Amniotic stem cell (primary cell): Measurements from ENCODE around the gene HELZ.
"Not testable (repeated sequence)": the region's sequence is repeated elsewhere in the genome, so short reads cannot be mapped to it uniquely, and the experiment has no call there.

Experiments used
- DNase-seq: peaks from one replicate; lab custom pipeline; 2025; lab: John Stamatoyannopoulos, UW

Gene HELZ

DNA sequence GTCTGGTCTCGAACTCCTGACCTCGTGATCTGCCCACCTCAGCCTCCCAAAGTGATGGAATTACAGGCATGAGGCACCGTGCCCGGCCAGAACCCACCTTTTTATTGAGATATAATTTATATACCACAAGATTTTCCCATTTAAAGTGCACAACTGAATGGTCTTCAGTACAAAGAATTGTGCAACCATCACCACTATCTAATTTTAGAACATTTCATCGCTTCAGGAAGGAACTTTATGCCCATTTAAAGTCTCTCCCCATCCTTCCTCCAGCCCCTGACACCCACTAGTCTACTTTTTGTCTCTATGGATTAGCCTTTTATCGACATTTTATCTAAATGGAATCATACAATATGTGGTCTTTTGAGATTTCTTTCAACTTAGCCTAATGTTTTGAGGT lies 25.4 kb upstream of the HELZ start:
- no peak for DNase-seq

DNA sequence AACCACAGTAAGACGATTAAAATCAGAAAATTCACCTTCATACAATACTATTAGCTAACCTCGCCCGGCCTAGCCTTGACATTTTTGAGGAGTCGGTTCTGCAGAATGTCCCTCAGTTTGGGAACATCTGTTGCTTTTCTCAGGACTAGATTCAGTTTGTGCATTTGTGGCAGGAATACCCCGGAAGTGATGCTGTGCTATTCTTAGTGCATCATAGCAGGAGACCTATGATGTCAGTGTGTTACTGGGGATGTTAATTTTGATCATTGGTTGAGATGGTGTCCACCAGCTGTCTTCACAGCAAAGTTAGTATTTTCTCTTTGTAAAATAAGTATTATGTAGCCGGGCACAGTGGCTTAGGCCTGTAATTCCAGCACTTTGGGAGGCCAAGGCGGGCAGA lies 21.5 kb upstream of the HELZ start:
- no peak for DNase-seq

DNA sequence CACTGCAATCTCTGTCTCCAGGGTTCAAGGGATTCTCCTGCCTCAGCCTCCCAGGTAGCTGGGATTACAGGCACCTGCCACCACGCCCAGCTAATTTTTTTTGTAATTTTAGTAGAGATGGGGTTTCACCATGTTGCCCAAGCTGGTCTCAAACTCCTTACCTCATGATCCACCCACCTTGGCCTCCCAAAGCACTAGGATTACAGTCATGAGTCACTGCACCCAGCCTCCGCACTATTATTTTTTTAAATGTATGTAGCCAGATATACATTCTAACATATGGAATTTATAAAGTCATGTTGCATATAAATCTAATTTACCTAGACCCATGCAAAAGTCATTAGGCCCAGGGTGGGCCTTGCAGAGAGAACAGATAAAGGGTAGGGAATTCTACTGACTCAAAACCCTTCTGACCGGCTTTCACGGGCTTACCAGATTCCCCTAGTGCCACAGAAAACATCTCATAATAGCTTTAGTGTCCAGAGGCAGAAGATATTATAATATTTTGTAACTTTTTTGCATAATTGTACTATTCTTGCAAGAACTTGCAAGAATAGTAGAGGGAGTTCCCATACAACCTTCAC lies 20.5 kb upstream of the HELZ start:
- no peak for DNase-seq

DNA sequence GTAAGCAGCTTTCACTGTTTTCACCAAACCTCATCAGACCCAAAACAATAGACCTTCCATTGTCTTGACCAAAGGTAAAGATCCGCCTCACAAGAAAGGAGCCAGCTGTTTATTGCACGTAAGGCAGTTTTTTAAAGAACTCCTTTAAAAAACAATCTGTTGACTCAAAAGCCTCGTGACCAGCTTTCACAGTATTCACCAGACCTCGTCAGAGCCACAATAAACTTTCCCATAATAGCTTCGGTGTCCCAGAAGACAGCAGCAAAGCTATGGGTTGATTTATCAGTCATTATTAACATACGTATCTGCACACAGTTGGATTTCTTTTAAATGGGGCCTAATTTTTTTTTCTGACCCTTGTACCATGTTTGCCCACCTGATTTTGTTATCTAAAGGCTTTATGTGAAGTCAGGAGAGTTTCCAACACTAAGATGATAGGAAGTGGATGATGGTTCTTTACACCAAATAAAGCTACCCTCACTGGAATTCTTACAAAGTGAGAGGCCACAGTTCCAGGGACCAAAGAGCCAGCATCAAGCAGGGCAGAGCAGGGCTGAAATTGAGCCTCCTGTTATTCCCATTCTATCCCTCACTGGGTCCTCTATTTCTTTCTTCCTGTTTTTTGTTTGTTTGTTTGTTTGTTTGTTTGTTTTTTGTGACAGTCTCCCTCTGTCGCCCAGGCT lies 17.6 kb upstream of the HELZ start:
- no peak for DNase-seq

DNA sequence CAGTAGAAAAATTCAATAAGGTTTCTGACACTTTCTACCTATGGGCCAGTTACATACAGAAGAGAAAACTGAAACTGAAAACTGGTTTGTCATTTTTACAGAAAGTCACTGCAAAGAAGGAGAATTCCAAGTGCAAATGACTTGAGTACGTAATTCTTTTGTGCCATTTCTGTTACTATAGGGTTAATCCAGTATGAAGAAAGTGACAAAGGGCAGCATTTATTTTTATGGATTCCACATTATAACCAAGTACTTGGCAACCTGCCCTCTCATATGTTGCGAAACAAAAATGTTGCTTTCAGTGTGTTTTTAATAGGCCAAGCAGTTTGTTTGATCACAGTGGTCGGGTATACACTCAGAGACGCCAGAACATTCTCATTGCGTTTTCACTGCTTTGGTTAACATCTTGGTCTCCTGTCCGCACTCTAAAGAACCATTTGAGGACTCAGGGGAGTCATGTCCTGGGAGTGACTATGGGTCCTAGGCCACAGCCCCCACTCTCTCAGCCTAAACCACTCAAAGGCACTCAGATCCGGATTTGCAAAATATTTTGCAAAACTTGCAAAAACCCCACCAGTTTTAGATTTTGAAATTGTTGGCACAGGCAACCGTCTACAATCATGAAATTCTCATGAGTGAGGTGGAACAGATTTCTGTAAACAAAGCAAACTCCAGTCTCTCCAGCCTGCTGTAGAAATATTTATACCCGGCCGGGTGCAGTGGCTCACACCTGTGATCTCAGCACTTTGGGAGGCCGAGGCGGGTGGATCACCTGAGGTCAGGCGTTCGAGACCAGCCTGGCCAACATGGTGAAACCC lies 15.4 kb upstream of the HELZ start:
- no peak for DNase-seq

DNA sequence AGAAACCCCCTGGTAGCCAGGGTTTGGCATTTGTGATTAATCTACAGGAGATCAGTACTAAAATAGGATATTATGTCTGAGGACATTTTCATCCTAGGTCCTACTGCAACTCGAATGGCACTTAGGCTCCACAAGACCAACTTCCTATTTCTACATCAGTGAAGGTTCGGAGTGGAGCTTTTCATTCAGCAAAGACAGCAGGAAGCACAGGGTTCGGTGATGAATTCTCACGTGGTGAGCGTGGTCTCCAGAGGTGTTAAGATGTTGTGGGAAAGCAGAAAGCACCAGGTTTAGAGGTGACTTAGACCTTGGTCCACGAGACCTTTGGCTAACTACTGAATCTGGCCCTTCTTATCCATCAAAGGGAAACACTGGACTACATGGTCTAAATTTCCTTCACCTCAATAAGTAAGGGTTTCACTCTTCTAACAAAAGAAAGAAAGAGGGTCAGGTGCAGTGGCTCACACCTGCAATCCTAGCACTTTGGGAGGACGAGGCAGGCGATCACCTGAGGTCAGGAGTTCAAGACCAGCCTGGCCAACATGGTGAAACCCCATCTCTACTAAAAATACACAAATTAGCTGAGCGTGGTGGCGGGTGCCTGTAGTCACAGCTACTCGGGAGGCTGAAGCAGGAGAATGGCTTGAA lies 13.9 kb upstream of the HELZ start:
- DNase-seq = no peak

DNA sequence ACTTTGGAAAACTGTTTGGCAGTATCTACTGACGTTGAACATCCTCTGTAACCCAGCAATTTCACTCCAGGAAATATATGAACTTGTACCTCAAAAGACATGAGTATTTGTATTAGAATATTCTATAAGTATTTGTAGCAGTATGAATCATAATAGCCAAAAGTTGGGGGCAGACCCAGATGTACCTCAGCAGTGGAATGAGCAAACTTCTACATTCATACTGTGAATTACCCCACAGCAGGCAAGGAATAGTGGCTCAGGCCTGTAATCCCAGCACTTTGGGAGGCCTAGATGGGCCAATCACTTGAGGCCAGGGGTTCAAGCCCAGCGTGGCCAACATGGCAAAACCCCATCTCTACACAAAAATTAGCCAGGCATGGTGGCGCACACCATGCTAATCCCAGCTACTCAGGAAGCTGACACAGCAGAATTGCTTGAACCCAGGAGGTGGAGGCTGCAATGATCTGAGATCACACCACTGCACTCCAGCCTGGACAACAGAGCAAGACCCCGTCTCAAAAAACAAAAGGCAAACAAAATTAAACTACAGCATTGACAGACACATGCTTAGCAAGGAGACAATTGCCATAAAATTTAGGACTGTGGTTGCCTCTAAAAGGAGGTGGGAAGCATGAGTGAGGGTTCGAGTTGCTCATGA lies 11.2 kb upstream of the HELZ start:
- DNase-seq = no peak

DNA sequence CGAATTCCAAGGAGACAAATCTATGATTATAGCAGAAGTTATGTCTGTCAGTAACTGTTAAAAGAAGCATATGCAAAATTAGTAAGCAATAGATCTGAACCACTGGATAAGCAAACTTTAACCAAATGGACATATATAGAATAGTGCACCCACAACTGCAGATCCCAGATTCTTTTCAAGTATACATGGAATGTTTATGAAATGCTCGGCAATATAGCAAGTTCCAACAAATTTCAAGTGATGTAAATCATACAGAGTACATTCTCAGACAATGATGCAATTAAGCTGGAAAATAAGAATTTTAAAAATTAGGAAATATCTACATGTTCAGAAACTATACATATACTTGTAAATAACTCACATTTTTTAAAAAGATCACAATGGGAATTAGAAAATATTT lies 8.4 kb upstream of the HELZ start:
- no peak for DNase-seq

DNA sequence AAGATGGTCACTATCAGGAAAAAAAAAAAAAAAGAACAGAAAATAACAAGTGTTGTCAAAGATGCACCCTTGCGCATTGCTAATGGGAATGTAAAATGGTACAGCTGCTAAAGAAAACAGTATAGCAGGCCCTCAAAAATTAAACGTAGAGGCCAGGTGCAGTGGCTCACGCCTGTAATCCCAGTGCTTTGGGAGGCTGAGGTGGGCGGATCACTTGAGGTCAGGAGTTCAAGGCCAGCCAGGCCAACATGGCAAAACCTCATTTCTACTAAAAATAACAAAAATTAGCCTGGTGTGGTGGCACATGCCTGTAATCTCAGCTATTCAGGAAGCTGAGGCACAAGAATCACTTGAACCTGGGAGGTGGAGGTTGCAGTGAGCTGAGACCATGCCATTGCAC lies 6.6 kb upstream of the HELZ start:
- DNase-seq = not testable (repeated sequence)

DNA sequence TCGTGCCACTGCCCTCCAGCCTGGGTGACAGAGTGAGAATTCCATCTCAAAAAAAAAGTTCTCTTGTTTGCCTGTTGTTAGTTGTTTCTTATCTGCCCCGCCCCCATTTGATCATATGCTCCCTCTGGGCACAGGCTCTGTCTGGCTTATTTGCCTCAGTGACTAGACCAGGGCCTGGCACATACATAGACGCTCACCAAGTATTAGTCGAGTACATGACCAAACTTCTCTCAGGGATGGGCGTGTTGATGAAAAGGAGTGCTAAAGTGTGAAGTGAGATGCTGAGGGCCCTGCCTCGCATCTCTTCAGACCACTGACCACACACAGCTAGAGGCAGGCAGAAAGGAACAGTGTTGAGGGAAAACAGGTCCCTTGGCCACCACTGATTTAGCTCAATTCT lies 3.3 kb upstream of the HELZ start:
- no peak for DNase-seq

DNA sequence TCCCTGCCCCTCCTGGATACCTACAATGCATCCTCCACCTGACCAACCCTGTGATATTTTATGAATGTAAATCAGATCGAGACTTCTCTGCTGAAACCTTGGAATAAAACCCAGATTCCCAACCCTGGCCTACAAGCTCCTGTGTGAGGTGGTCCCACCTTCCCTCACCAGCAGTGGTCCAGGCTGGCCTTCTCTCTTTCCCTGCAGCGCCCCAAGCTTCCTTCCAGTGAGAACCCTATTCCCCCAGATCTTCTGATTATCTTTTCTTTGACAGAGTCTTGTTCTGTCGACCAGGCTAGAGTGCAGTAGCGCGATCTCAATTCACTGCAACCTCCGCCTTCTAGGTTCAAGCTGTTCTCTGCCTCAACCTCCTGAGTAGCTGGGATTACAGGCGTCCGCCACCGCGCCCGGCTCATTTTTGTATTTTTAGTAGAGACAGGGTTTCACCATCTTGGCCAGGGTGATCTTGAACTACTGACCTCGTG lies 2.5 kb upstream of the HELZ start:
- DNase-seq = no peak

DNA sequence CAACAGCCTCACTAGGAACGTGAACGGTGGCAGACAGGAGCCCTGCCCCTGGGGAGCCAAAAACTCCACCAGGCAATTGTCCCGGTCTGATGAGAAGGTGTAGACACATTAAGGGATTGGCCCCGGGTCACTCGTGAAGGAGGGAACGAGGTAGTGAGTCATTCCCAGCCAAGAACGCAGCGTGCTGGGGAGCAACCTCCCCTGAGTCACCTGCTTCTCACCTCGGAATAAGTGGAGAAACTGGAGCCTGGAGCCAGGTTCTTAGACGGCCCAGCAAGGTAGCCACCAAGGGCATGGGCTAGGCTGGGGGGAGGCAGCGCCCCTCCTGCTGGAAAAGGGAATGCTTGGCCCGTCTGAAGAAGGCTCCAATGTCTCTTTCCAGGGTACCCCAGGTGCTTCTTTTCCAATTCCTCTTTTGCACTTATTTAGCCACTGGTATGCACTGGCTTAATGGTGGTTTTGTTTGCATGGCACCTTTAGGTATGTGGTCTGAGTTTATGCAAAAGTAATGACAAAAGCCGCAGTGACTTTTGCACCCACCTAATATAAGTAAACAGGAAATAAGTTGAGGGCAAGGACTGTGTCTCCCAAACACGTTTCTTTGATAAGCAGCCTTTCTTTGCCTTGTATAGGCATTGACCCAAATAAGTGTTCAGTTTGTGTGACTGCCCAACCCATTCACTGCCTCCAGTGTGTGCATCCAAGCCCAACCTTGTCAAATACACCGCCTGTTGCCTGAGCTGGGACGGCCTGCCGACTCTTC lies 1.8 kb upstream of the HELZ start:
- DNase-seq = no peak

DNA sequence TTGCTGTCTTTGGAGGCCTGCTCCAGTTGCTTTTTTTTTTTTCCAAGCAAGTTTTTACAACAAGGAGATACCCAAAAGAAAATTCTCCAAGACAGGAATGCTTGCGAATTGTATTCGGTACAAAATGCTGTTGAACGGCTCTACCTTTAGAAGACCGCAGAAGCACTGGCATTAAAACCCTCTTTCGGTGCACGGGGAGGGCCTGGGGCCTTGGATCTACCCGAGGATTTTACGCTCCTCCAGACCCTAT lies 1.3 kb upstream of the HELZ start:
- DNase-seq = no peak

DNA sequence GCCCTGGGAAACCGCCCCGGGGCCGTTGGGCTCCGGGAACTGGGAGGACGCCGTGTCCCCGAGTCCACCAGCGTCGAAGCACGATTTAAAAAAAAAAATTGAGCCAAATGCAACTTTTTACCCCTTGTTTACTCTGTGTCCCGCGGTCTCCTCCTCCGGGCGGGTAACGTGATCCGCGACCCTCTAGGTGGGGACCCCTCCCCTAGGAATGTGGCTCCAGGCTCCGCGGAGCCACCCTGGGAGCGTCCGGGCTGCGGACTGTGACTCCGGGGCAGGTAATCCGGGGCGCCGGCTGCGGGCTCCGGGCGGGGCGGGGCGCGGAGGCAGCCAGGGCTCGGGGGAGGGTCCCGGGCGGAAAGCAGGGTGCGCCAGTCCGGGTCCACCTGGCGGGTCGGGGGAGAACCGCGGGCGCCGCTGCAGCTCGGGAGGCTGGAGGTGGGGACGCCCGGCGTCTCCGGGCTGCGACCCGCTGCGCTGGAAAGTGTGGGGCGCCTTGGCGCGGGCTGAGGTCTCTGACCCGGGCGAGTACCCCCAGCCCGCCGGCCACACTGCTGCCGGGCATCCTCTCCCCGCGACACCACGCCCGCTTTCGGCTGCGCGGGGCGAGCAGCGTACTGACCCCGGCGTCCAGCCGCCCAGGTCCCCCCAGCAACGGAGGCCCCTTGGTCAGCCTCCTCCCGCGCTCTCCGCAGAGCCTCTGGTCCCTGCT lies 852 bp upstream of the HELZ start:
- no peak for DNase-seq

DNA sequence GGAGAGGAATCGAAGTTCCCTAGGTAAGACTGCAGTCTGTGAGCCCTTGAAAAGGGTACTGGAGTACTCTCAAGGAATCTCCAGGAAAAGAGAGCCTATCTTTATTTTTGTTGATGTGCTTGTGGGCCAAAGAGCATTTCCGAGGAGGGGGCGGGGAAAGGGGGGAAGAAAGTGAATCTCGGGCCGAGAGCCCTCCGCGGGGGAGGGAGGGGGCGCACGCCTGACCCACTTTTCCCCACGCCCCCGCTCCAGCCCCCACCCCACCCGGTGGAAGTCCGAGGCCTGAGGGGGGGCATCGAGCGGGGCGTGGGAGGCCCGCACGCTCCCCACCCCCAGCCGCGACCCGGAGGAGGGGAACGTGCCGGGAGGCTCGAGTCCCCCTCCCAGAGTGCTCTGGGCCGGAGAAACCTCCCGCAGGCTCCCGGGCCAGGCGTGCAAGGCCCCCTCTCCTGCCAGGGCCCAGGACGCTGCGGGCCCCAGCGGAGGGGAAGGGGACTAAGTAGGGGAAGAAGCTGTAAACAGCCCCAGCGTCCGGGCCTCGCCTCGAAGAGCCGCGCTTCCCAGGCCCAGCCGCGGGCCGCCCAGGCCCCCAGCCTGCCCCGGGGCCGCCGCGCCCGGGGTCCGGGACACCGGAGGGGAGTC lies 444 bp downstream of the HELZ start:
- DNase-seq = no peak

DNA sequence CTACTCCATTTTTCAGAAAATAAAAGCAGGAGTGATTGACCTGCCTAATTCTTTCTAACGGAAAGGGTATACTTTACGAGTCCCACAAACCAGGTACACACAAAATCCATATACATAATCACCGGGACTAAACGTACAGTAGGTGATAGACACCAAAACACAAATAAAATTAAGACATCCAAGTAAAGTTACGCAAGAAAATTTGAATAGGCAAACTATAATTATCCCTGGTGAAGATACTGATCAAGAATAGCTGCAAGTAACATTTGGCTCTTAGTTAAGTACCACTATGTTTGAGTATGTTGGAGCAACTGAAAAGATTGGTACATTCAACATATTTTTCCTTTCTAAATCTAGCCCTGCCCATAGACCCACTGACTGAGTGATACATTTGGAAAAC lies 1.7 kb downstream of the HELZ start:
- DNase-seq = no peak

DNA sequence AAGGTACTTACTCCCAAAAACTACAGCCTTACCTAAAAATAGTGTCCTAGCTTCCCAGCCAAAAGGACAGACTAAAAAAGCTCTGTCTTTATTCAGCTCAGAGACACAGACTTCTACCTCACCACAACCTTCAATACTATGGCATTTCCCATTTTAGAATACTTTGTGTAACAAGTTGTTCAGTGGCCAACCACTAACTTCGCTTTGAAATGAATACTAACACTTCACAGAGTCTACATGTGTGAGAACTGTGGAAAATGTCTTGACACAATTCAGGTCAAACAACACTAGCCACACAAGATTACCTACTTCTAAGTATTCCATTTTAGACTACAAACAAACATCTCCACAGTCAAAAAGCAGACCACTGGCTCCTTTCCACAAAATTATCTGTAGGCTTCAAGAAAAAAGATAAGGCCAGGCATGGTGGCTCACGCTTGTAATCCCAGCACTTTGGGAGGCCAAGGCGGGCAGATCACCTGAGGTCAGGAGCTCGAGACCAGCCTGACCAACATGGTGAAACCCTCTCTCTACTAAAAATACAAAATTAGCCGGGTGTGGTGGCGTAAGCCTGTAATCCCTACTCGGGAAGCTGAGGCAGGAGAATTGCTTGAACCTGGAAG lies 3.2 kb downstream of the HELZ start:
- no peak for DNase-seq

DNA sequence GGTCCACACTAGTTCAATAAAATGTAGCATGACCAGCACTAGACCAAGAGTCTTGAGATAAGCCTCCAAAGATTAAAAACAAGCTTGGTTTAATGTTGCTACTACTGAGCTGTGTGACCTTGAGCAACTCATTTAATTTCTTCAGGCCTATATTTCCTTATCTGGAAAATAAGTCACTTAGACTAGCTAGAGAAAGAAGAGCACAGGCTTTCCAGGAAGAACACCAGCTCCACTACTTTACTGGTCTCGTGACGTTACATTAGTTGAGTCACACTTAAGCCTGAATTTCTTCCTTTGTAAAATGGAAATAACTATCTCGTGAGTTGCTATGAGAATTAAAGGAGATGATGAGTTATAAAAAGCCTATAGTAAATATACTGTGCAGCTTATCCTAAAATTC lies 5.4 kb downstream of the HELZ start:
- DNase-seq = no peak

DNA sequence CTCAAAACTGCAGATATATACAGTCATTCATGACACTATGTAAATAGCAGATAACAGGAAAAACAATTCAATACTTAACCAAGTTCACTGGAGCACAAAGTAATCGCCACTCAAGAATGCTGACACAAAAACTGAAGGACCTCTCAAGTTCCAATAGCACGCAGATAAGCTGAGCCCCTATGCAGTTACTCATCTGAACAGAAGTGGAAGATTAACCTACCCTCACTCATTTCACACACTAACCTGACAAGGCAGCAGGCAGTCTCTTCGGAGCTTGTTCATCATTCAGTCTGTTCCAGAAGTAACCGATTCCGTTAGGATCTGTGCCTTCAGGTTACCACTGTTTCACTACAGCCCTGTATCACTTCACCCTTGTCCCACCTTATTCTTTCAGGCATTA lies 6.0 kb downstream of the HELZ start:
- DNase-seq = no peak

DNA sequence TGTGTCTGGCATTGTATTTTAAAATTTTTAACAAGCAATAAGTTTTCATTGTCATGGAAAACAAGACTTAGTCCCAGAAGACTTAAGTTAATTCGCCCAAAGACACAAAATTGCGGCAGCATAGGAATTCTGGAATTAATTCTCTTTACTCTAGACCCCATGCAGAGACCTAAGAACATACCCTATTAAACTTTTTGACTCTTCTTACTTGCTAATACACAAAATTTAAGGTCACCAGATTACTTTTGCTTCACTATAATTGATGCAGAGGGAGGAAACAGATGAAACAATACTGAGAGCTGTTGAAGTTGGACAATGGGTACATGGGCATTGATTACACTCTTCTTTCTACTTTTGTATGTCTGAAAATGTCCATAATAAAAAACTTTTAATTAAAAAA lies 12.6 kb downstream of the HELZ start:
- DNase-seq = no peak
